NCI-H1694 treated with DMSO at 0.1 percent for 48 hours (cell line): ENCODE results near the gene ZFHX3.

Experiments used
- DNase-seq: peaks from one replicate; lab custom pipeline; 2025; lab: John Stamatoyannopoulos, UW

The ZFHX3 gene

GRCh38 chr16:72950669-72951068 lies 97.3 kb downstream of the ZFHX3 start:
- no peak for DNase-seq

- no peak for DNase-seq
Observed at GRCh38 chr16:72948238-72948829, 99.6 kb downstream of the ZFHX3 start.

- no peak for DNase-seq
Observed at GRCh38 chr16:72947379-72948237, 100.3 kb downstream of the ZFHX3 start.

GRCh38 chr16:72946474-72947194 lies 101.3 kb downstream of the ZFHX3 start:
- DNase-seq, result no peak

- no peak for DNase-seq
Observed at GRCh38 chr16:72946063-72946462, 101.9 kb downstream of the ZFHX3 start.

GRCh38 chr16:72945611-72946010 lies 102.3 kb downstream of the ZFHX3 start:
- DNase-seq, result no peak

- no peak for DNase-seq
Observed at GRCh38 chr16:72944757-72945485, 103.0 kb downstream of the ZFHX3 start.

GRCh38 chr16:72942021-72942420 lies 105.9 kb downstream of the ZFHX3 start:
- no peak for DNase-seq

GRCh38 chr16:72940886-72941285 lies 107.0 kb downstream of the ZFHX3 start:
- no peak for DNase-seq

- no peak for DNase-seq
Observed at GRCh38 chr16:72939247-72939646, 108.7 kb downstream of the ZFHX3 start.

- no peak for DNase-seq
Observed at GRCh38 chr16:72938795-72939164, 109.1 kb downstream of the ZFHX3 start.

- DNase-seq, result peak; percentile 43
Observed at GRCh38 chr16:72937916-72938794, 109.8 kb downstream of the ZFHX3 start.

GRCh38 chr16:72937360-72937759 lies 110.6 kb downstream of the ZFHX3 start:
- DNase-seq, result no peak

GRCh38 chr16:72936408-72936807 lies 111.5 kb downstream of the ZFHX3 start:
- no peak for DNase-seq

GRCh38 chr16:72935896-72936295 lies 112.0 kb downstream of the ZFHX3 start:
- no peak for DNase-seq

- DNase-seq, result no peak
Observed at GRCh38 chr16:72934636-72935403, 113.1 kb downstream of the ZFHX3 start.

GRCh38 chr16:72932677-72933335 lies 115.1 kb downstream of the ZFHX3 start:
- no peak for DNase-seq

GRCh38 chr16:72932050-72932449 lies 115.9 kb downstream of the ZFHX3 start:
- DNase-seq, result no peak

GRCh38 chr16:72930396-72930795 lies 117.5 kb downstream of the ZFHX3 start:
- DNase-seq, result no peak
